Activated T-helper 1 cell treated with anti-CD3 and anti-CD28 coated beads, Interleukin-2, amount 50 U/mL, for 16 hours (primary cell): ENCODE data around the gene MEIOB.
"Not testable (repeated sequence)": the region's sequence is repeated elsewhere in the genome, so short reads cannot be mapped to it uniquely, and the experiment has no call there.

Experiments
- DNase-seq, 2 donors: peaks; one replicate each; pipeline ENCODE4 v3.0.0-alpha.2; 2020; ENCODE audit warnings: low read depth in 1 of 2, low spot score in 1 of 2

The MEIOB gene

DNA sequence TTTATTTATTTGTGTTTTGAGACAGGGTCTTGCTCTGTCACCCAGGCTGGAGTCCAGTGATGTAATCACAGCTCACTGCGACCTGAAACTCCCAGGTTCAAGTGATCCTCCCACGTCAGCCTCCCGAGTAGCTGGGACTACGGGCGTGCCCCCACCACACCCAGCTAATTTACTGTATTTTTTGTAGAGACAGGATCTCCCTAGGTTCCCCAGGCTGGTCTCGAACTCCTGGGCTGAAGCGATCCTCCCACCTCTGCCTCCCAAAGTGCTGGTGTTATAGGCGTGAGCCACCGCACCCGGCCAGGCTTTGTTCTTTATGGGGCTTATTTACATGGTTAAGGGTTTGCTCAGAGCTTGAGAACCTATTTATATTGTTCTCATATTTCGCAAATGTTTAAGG, 5.8 kb upstream of the MEIOB start:
- DNase-seq = no peak

DNA sequence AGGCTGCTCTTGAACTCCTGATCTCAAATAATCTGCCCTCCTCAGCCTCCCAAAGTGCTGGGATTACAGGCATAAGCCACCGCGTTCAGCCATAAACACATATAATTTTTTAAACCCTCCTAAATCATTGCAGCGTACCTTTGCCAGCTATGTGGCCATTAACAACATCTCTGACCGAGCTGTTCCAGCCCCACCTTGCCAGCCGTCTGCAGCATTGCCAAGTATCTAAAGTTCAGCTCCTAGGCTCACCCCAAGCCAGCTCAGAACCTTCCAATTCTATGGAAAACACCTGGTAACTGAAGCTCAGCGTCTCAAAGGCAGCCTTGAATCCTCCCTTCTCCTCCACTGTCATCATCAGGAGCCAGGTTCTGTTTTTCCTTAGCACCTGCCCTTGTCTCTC, 5.1 kb upstream of the MEIOB start:
- no peak for DNase-seq

- no peak for DNase-seq
Measured at GRCh38 chr16:1876468-1876867, 4.5 kb upstream of the MEIOB start.

DNA sequence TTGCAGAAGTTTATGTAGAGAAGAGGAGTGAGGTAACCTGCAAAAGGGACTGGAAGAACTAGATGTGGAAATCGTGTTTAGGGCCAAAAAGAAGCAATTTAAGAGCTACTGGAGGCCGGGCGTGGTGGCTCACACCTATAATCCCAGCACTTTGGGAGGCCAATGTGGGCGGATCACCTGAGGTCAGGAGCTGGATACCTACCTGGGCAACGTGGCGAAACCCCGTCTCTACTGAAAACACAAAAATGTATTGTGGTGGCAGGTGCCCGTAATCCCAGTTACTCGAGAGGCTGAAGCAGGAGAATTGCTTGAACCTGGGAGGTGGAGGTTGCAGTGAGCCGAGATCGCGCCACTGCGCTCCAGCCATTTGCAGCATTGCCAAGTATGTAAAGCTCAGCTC, 4.1 kb upstream of the MEIOB start:
- DNase-seq = not testable (repeated sequence)

- DNase-seq = no peak
Measured at GRCh38 chr16:1874854-1875253, 2.9 kb upstream of the MEIOB start.

GRCh38 chr16:1870365-1871082, 1.4 kb downstream of the MEIOB start:
- DNase-seq = no peak

DNA sequence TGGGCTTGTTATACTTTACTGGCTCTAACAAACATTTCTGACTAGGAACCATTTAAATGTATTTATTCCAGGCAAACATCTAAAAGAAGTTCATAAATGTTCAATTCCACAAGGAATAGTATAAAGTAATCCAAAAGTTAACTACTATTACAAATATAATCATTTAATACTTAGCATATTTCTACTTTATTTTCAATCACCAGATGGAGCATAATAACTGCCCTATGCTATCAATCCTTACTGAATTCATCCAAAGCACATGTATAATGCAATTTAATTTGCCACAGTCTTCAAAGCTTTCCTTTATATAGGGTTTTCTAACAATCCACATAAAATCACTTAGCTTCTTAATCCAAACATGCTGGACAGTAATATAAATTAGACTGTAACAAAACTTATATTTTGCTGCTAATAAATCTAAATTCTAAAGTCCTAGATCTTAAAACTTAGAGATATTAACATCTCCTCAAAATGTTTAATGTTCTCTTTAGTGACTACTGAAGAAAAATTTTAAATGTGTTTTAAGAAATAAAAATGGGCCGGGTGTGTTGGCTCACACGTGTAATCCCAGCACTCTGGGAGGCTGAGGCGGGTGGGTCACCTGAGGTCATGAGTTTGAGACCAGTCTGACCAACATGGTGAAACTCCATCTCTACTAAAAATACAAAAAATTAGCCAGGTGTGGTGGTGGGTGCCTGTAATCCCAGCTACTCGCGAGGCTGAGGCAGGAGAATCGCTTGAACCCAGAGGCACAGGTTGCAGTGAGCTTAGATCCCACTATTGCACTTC, 5.9 kb downstream of the MEIOB start:
- no peak for DNase-seq

DNA sequence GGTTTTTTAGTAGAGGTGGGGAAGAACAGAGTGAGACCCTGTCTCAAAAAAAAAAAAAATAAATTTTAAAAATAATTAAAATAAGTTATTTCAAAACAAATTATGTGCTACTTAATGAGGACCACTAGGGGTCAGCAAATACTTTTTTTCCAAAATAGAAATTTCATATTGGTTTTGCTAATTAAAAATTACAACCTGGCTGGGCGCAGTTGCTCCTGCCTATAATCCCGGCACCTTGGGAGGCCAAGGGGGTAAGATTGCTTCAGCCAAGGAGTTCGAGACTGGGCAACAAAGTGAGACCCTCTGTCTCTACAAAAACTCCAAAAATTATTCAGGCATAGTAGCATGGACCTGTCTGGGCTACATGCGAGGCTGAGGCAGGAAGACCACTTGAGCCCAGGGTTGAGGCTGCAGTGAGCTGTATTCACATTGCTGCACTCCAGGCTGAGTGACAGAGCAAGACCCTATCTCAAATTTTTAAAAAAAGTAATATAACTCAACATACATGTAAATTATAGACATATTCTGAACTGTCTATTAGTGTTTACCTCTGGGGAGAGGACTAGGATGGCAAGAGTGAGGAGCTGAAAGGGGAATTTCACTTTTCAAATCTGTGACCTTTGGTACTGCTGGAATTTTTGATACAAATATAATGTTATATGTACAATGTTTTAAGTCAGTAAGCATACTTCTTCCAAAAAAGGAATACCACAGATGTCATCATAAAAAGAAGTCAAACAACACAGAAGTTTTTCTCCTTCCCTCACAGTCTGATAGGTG, 8.1 kb downstream of the MEIOB start:
- DNase-seq = no peak

DNA sequence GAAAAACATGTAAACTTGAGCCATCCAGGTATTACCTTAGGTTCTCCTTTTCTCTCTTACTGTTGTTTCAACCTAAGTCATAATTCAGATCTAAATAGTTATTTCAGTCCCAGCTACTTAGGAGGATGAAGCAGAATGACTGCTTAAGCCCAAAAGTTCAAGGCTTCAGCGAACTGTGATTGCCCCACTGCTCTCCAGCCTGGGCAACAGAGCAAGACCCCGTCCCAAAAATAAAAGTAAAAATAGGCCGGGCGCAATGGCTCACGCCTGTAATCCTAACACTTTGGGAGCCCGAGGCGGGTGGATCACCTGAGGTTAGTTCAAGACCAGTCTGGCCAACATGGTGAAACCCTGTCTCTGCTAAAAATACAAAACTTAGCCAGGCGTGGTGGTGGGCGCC, 9.6 kb downstream of the MEIOB start:
- no peak for DNase-seq

- DNase-seq = no peak
Measured at GRCh38 chr16:1861730-1862129, 10.2 kb downstream of the MEIOB start.

DNA sequence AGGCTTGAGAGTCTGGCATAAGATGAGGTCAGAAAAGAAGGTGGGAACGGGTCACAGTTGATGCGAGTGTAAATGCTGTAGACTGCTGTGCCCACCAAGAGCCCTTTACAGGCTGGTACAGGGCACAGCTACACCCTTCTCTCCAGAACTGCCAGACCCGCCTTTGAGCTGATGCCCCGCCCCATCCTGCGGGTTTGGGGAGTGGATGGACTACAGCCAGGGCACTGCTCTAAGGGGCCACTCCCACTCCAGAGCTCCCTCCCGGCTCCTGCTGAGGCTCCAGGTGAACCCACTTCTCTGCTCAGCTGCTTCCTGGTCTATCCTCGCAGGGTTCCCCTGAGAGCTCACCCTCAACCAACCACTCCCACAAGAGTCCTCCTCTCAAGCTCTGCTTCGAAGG, 12.3 kb downstream of the MEIOB start:
- no peak for DNase-seq

DNA sequence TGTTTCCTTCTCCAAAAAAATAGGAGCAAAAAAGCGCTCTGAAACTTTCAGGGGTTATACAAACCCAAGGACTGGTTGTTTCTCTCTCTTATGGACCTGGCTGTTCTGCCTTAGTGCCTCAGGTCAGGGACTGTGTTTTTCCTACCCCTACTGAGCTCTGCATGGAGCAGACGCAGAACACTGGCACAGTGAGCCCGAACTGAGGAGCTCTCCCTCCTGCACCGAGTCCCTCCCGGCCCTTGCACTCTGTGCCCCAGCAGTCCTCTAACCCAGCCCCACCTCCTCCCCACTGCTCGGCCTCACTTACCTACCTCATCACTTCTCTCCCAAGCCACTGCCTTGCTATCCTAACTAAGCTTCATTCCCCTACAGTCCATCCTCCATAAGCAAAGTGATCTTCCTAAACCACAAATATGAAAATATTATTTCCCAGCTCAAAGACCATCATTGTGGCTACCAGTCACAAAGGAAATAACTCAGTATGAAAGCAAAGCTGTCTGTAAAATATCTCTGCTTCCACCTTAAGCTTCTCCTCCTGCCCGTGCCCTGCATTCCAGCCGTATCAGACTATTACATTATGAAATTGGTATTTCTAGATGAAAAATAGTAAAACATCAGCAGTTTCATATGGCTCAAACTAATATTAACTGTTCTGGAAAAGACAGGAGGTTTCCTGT, 13.6 kb downstream of the MEIOB start:
- no peak for DNase-seq

GRCh38 chr16:1857433-1858097, 14.4 kb downstream of the MEIOB start:
- DNase-seq = no peak

DNA sequence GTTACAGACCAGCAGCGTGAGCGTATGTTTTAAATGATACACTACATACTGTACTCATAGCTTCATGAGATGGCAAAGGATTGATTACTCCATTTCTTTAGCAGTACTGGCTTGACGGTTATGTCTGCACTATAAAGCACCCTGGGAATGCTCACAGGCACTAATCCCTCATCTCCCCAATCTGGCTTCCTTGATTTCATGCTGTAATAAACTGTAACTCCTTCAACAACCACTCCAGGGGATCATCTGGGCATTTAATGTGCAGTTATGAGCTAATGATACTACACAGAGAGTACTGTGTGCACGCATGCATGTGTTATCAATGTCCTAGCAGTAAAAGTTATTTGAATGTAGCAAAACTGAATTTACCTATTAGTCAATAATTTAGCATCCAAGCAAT, 20.2 kb downstream of the MEIOB start:
- DNase-seq = no peak

DNA sequence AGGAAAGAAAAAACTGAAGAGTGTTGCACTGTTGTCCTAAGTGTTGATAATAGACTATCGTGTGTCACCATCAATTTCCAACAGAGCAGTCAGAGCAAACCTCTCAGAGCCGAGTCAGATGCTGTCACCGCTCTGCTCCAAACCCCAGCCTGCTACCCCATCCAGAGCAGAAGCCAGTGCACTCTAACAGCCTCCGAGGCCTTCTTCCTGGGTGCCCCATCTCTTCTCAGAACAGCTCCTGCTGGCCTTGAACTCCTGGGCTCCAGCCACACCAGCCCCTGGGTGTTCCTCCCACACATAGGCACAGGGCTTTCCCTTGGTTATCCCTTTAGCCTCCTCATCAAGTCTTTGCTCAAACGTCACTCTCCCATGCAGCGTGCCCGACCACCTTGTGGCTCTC, 21.0 kb downstream of the MEIOB start:
- no peak for DNase-seq

GRCh38 chr16:1846416-1846815, 25.5 kb downstream of the MEIOB start:
- no peak for DNase-seq

GRCh38 chr16:1845985-1846384, 26.0 kb downstream of the MEIOB start:
- DNase-seq = no peak

- DNase-seq = no peak
Measured at GRCh38 chr16:1839554-1839953, 32.4 kb downstream of the MEIOB start.

DNA sequence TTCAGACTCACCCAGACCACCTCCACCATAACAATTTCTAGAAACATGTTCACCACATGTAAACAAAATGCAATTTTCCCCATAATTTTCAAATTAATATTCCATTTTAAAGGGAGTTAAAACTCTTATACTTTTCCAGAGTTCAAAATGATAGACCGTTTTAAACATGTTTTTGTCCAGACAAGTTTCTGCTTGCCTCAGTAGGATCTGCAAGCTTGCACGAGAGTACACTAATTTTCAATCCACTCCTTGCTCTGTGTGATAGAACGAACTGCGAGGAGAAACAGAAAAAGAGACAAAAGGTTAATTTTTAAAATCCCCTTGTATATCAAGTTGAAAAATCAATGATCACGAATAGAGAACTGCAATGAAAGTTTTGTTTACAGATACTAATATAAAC, 37.9 kb downstream of the MEIOB start:
- DNase-seq = no peak

DNA sequence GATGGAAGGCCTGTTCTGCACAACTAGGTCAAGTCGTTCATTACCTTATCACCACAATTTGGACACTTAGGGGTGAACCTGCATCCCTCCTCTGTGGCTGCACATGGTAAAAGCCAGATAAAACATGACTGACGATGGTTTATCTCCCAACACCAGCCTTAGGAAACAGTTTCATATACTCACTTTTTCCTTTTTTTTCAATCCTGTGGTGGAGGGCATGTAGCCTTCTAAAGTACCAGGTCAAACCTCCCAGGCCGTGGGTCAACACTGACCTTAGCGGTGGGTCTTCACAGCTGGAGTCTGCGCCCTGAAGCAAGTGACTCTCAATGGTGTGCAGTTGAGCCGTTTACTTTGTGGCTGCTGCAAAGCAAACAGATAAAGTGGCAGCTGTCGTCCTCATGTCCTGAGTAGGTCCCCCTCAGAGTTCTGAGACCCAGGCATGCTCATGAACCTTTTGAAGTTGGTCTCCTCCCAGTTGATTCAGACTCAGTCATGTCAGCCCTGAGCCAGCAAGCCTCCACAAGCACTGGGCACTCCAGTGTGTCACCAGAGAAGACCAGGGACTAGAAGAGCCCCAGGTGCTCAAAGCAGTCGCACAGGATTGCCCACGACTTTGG, 39.0 kb downstream of the MEIOB start:
- DNase-seq = no peak
